Measurements from ENCODE around the gene ABRACL.

ABRACL gene

GRCh38 chr6:139006477-139006876 is 22.1 kb upstream of the ABRACL start:
- H3K4me3 ChIP-seq (ENCODE audit: low read length, poor library complexity, severe bottlenecking): no peak overlapping the region

GRCh38 chr6:139007428-139007827 is 21.1 kb upstream of the ABRACL start:
- H3K4me1 ChIP-seq (ENCODE audit: insufficient read depth, low read length, poor library complexity, severe bottlenecking): no peaks in the 10 kb centered on the region
- H4K20me1 ChIP-seq (ENCODE audit: insufficient read depth, low read length, poor library complexity, severe bottlenecking): no peaks in the 10 kb centered on the region
- no peak overlapping the region for H3K4me2 ChIP-seq (ENCODE audit: low read depth, low read length, poor library complexity, severe bottlenecking)
- no peaks in the 10 kb centered on the region for H3F3A ChIP-seq (ENCODE audit: low read depth)
- no peak overlapping the region for H3K4me3 ChIP-seq (ENCODE audit: low read length, poor library complexity, severe bottlenecking)
- H3K27me3 ChIP-seq (ENCODE audit: insufficient read depth, low read length, poor library complexity, severe bottlenecking): no peaks in the 10 kb centered on the region
- no peaks in the 10 kb centered on the region for H3K79me2 ChIP-seq (ENCODE audit: insufficient read depth, low read length)
- no peak overlapping the region for H2AFZ ChIP-seq (ENCODE audit: low read length)
- H3K36me3 ChIP-seq (ENCODE audit: insufficient read depth, low read length): no peaks in the 10 kb centered on the region
- H3K9me2 ChIP-seq (replicated peaks; ENCODE audit: low read depth, low read length): no peaks in the 10 kb centered on the region
- no peak overlapping the region for H3K9ac ChIP-seq (ENCODE audit: low read depth, low read length, poor library complexity, severe bottlenecking)
- TF ChIP-seq CTCF (conservative IDR thresholded peaks at IDR 0.05; ENCODE audit: low read length) (no peak), EZH2phosphoT487 (IDR thresholded peaks at IDR 0.05; ENCODE audit: borderline replicate concordance) (no peak)
- no peaks in the 10 kb centered on the region for H3K9me3 ChIP-seq (ENCODE audit: insufficient read depth, low read depth, low read length)

More at GRCh38 chr6:139006477-139006876, 22.1 kb upstream of the ABRACL start:
- Histone ChIP-seq H3K9me3 (ENCODE audit: insufficient read depth, low read depth, low read length) (no peaks in the 10 kb centered on the region), H3K79me2 (ENCODE audit: insufficient read depth, low read length) (no peaks in the 10 kb centered on the region), H4K20me1 (ENCODE audit: insufficient read depth, low read length, poor library complexity, severe bottlenecking) (no peaks in the 10 kb centered on the region), H3K27me3 (ENCODE audit: insufficient read depth, low read length, poor library complexity, severe bottlenecking) (no peaks in the 10 kb centered on the region), H3K9ac (ENCODE audit: low read depth, low read length, poor library complexity, severe bottlenecking) (no peak overlapping the region), H3K9me2 (replicated peaks; ENCODE audit: low read depth, low read length) (no peaks in the 10 kb centered on the region), H3F3A (ENCODE audit: low read depth) (no peaks in the 10 kb centered on the region), H3K4me1 (ENCODE audit: insufficient read depth, low read length, poor library complexity, severe bottlenecking) (no peaks in the 10 kb centered on the region), H3K4me2 (ENCODE audit: low read depth, low read length, poor library complexity, severe bottlenecking) (no peak overlapping the region), H3K36me3 (ENCODE audit: insufficient read depth, low read length) (no peaks in the 10 kb centered on the region), H2AFZ (ENCODE audit: low read length) (no peak overlapping the region)
- TF ChIP-seq CTCF (conservative IDR thresholded peaks at IDR 0.05; ENCODE audit: low read length) (no peak), EZH2phosphoT487 (IDR thresholded peaks at IDR 0.05; ENCODE audit: borderline replicate concordance) (no peak)

GRCh38 chr6:139008117-139008516 is 20.4 kb upstream of the ABRACL start:
- no peak overlapping the region for H3K4me2 ChIP-seq (ENCODE audit: low read depth, low read length, poor library complexity, severe bottlenecking)
- no peak overlapping the region for H3K4me3 ChIP-seq (ENCODE audit: low read length, poor library complexity, severe bottlenecking)
- no peaks in the 10 kb centered on the region for H3K79me2 ChIP-seq (ENCODE audit: insufficient read depth, low read length)
- no peaks in the 10 kb centered on the region for H3K27me3 ChIP-seq (ENCODE audit: insufficient read depth, low read length, poor library complexity, severe bottlenecking)
- no peak overlapping the region for H2AFZ ChIP-seq (ENCODE audit: low read length)
- H3K9me3 ChIP-seq (ENCODE audit: insufficient read depth, low read depth, low read length): no peaks in the 10 kb centered on the region
- H3F3A ChIP-seq (ENCODE audit: low read depth): no peaks in the 10 kb centered on the region
- H3K9ac ChIP-seq (ENCODE audit: low read depth, low read length, poor library complexity, severe bottlenecking): no peak overlapping the region
- H4K20me1 ChIP-seq (ENCODE audit: insufficient read depth, low read length, poor library complexity, severe bottlenecking): no peaks in the 10 kb centered on the region
- no peaks in the 10 kb centered on the region for H3K9me2 ChIP-seq (replicated peaks; ENCODE audit: low read depth, low read length)
- no peaks in the 10 kb centered on the region for H3K36me3 ChIP-seq (ENCODE audit: insufficient read depth, low read length)
- no peaks in the 10 kb centered on the region for H3K4me1 ChIP-seq (ENCODE audit: insufficient read depth, low read length, poor library complexity, severe bottlenecking)
- TF ChIP-seq CTCF (conservative IDR thresholded peaks at IDR 0.05; ENCODE audit: low read length) (no peak), EZH2phosphoT487 (IDR thresholded peaks at IDR 0.05; ENCODE audit: borderline replicate concordance) (no peak)

All from Loucy (cell line).